ENCODE data around the gene TTN. TPM values are rescaled to one million over a fixed set of nuclear protein-coding genes. Genes with fewer than 3 reads are reported as not detected.

The TTN gene
- total and polyA plus RNA-seq, 3 donors from 2014 or later: 2.6 to 49.1 (median 30.8) TPM

GRCh38 chr2:178510384-178510783 is 296.8 kb downstream of the TTN start:
- Histone ChIP-seq H3K9me3 (no peaks in the 10 kb centered on the region), H3K27me3 (no peaks in the 10 kb centered on the region), H3K36me3 (ENCODE audit: low read depth, missing control alignments) (no peaks in the 10 kb centered on the region), H3K4me1 (no peaks in the 10 kb centered on the region), H3K27ac (no peak overlapping the region), H3K4me3 (no peak overlapping the region)
- no peak for DNase-seq
- intact Hi-C loops (cut with DNase I; ENCODE audit: low total_unique reads): no loop called here
- TF ChIP-seq POLR2A (IDR thresholded peaks at IDR 0.05) (no peak), CTCF (IDR thresholded peaks at IDR 0.05) (no peak)
- WGBS, 2 donors: 79 to 82% methylated on average over 6 of the region's 6 CpGs

- Histone ChIP-seq H3K27me3 (no peaks in the 10 kb centered on the region), H3K36me3 (ENCODE audit: low read depth, missing control alignments) (no peaks in the 10 kb centered on the region), H3K9me3 (no peaks in the 10 kb centered on the region), H3K4me1 (no peaks in the 10 kb centered on the region), H3K4me3 (no peak overlapping the region), H3K27ac (no peak overlapping the region)
- intact Hi-C loops (cut with DNase I; ENCODE audit: low total_unique reads): no loop called here
- TF ChIP-seq POLR2A (IDR thresholded peaks at IDR 0.05): no peak
- TF ChIP-seq CTCF (IDR thresholded peaks at IDR 0.05): no peak
- 97 to 98% methylated on average over 2 of the region's 2 CpGs for WGBS, 2 donors
- DNase-seq: no peak
Observed at GRCh38 chr2:178508646-178509045, 298.6 kb downstream of the TTN start.

GRCh38 chr2:178506949-178507348 is 300.3 kb downstream of the TTN start:
- Histone ChIP-seq H3K27me3 (no peaks in the 10 kb centered on the region), H3K27ac (no peak overlapping the region), H3K4me1 (no peaks in the 10 kb centered on the region), H3K36me3 (ENCODE audit: low read depth, missing control alignments) (no peaks in the 10 kb centered on the region), H3K9me3 (no peaks in the 10 kb centered on the region), H3K4me3 (no peak overlapping the region)
- TF ChIP-seq POLR2A (IDR thresholded peaks at IDR 0.05): no peak
- no peak for TF ChIP-seq CTCF (IDR thresholded peaks at IDR 0.05)
- 88 to 100% methylated on average over 1 of the region's 1 CpG for WGBS, 2 donors
- no peak for DNase-seq
- intact Hi-C loops (cut with DNase I; ENCODE audit: low total_unique reads): no loop called here

- intact Hi-C loops (cut with DNase I; ENCODE audit: low total_unique reads): no loop called here
- Histone ChIP-seq H3K36me3 (ENCODE audit: low read depth, missing control alignments) (no peaks in the 10 kb centered on the region), H3K9me3 (no peaks in the 10 kb centered on the region), H3K4me1 (no peaks in the 10 kb centered on the region), H3K4me3 (no peak overlapping the region), H3K27me3 (no peaks in the 10 kb centered on the region), H3K27ac (no peak overlapping the region)
- DNase-seq: no peak
- 82 to 99% methylated on average over 2 of the region's 2 CpGs for WGBS, 2 donors
- TF ChIP-seq POLR2A (IDR thresholded peaks at IDR 0.05) (no peak), CTCF (IDR thresholded peaks at IDR 0.05) (no peak)
Observed at GRCh38 chr2:178506524-178506923, 300.7 kb downstream of the TTN start.

- intact Hi-C loops (cut with DNase I; ENCODE audit: low total_unique reads): no loop called here
- Histone ChIP-seq H3K27ac (no peak overlapping the region), H3K4me3 (no peak overlapping the region), H3K9me3 (no peaks in the 10 kb centered on the region), H3K4me1 (no peaks in the 10 kb centered on the region), H3K36me3 (ENCODE audit: low read depth, missing control alignments) (no peaks in the 10 kb centered on the region), H3K27me3 (no peaks in the 10 kb centered on the region)
- TF ChIP-seq CTCF (IDR thresholded peaks at IDR 0.05) (no peak), POLR2A (IDR thresholded peaks at IDR 0.05) (no peak)
- 93 to 95% methylated on average over 1 of the region's 1 CpG for WGBS, 2 donors
- no peak for DNase-seq
Observed at GRCh38 chr2:178506101-178506500, 301.1 kb downstream of the TTN start.

All from testis (tissue), 3 donors.